ENCODE results near the gene CCDC93. TPM values are rescaled to one million over a fixed set of nuclear protein-coding genes. Genes with fewer than 3 reads are reported as not detected.

CCDC93 gene
- total RNA-seq, 1 donor from 2014 or later: 18.2 TPM

DNA sequence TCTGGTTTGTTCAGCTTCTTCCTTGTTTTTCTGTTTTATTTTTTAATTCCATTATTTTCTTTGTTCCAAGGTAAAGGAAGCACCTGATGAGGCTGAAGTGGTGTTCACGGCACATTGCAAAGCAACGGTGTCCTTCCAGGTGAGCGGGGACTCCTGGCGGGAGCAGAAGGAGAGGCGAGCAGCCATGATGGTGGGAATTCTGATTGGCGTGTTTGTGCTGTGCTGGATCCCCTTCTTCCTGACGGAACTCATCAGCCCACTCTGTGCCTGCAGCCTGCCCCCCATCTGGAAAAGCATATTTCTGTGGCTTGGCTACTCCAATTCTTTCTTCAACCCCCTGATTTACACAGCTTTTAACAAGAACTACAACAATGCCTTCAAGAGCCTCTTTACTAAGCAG, 110.9 kb downstream of the CCDC93 start:
- no peak overlapping the region for H3K27ac ChIP-seq
- TF ChIP-seq, protein P1, sequence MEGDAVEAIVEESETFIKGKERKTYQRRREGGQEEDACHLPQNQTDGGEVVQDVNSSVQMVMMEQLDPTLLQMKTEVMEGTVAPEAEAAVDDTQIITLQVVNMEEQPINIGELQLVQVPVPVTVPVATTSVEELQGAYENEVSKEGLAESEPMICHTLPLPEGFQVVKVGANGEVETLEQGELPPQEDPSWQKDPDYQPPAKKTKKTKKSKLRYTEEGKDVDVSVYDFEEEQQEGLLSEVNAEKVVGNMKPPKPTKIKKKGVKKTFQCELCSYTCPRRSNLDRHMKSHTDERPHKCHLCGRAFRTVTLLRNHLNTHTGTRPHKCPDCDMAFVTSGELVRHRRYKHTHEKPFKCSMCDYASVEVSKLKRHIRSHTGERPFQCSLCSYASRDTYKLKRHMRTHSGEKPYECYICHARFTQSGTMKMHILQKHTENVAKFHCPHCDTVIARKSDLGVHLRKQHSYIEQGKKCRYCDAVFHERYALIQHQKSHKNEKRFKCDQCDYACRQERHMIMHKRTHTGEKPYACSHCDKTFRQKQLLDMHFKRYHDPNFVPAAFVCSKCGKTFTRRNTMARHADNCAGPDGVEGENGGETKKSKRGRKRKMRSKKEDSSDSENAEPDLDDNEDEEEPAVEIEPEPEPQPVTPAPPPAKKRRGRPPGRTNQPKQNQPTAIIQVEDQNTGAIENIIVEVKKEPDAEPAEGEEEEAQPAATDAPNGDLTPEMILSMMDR (IDR thresholded peaks at IDR 0.05): no peak
- no peak for TF ChIP-seq POLR2AphosphoS5 (IDR thresholded peaks at IDR 0.05; ENCODE audit: insufficient read depth in 1 of 2, low read depth in 1 of 2)
- TF ChIP-seq POLR2A (IDR thresholded peaks at IDR 0.05): no peak
- H3K36me3 ChIP-seq: no peaks in the 10 kb centered on the region
- no peaks in the 10 kb centered on the region for H3K27me3 ChIP-seq
- H3K4me3 ChIP-seq: no peak overlapping the region
- no peaks in the 10 kb centered on the region for H3K4me1 ChIP-seq
- no peaks in the 10 kb centered on the region for H3K9me3 ChIP-seq
- no peak for DNase-seq (ENCODE audit: extremely low spot score in 2 of 2)
- intact Hi-C loops (cut with DNase I): no loop called here

DNA sequence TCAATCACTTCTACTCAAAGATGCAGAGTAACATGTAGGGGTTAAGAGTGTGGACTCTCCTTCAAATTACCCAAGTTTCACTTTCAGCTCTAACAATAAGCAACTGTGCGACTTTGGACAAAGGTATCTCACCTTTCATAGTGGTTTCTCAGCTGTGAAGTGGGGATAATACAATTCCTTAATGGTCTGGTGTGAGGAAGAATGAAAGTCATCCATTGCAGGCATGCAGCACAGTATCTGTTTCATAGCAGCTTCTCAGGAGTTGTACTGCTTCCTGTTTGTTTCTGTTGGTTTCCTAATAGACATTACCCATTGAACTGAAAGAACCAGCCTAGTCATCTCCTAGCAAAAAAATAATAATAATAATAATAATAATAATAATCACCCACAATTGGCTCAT, 125.0 kb downstream of the CCDC93 start:
- Histone ChIP-seq H3K4me1 (no peaks in the 10 kb centered on the region), H3K27ac (no peak overlapping the region), H3K36me3 (no peaks in the 10 kb centered on the region), H3K9me3 (no peaks in the 10 kb centered on the region), H3K27me3 (no peaks in the 10 kb centered on the region), H3K4me3 (no peak overlapping the region)
- no peak for DNase-seq (ENCODE audit: extremely low spot score in 2 of 2)
- no peak for TF ChIP-seq POLR2A (IDR thresholded peaks at IDR 0.05)
- TF ChIP-seq, protein P1 (IDR thresholded peaks at IDR 0.05): no peak
- TF ChIP-seq POLR2AphosphoS5 (IDR thresholded peaks at IDR 0.05; ENCODE audit: insufficient read depth in 1 of 2, low read depth in 1 of 2): no peak
- intact Hi-C loops (cut with DNase I): no loop called here

DNA sequence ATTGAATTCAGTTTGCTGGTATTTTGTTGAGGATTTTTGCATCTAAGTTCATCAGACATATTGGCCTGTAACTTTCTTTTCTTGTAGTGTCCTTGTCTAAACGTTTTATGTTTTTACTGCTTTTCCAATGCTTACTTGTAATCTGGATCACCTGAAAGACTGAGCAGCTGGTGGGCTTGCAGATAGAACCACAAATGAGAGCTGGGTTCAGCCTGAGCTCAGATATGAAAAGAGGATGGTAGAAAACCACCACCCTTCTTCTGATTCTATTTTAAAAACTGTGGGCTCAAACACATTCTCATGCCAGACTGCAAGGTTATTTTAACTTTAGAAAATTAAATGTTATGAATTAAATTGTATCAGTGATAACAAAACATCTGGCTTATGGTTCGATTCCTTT, 128.6 kb downstream of the CCDC93 start:
- no peaks in the 10 kb centered on the region for H3K9me3 ChIP-seq
- intact Hi-C loops (cut with DNase I): no loop called here
- H3K27ac ChIP-seq: no peak overlapping the region
- no peaks in the 10 kb centered on the region for H3K4me1 ChIP-seq
- no peaks in the 10 kb centered on the region for H3K36me3 ChIP-seq
- TF ChIP-seq, protein P1 (IDR thresholded peaks at IDR 0.05): no peak
- no peak for DNase-seq (ENCODE audit: extremely low spot score in 2 of 2)
- H3K27me3 ChIP-seq: no peaks in the 10 kb centered on the region
- no peak overlapping the region for H3K4me3 ChIP-seq

DNA sequence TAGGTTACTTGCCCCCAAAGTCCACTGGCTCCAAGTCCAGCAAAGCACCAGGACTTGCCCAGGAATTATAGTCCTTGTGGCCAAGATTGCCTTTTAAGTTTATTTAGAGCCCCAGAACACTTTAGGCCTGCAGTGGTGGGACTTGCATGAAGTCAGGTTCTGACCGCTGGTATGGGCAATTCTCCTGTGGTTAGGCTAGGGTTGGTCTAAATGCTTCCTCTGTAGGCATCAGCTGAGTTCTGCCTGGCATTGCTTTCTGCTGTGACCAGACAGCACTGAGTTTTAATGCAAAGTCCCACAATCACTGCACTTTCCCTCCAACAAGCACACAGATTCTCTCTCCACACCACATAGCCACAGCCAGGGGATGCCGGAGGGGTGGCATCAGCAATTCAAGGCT, 134.9 kb downstream of the CCDC93 start:
- no peak for DNase-seq (ENCODE audit: extremely low spot score in 2 of 2)
- Histone ChIP-seq H3K4me1 (no peaks in the 10 kb centered on the region), H3K27ac (no peak overlapping the region), H3K9me3 (no peaks in the 10 kb centered on the region), H3K36me3 (no peaks in the 10 kb centered on the region), H3K4me3 (no peak overlapping the region), H3K27me3 (no peaks in the 10 kb centered on the region)
- intact Hi-C loops (cut with DNase I): no loop called here
- TF ChIP-seq, protein P1 (IDR thresholded peaks at IDR 0.05): no peak

DNA sequence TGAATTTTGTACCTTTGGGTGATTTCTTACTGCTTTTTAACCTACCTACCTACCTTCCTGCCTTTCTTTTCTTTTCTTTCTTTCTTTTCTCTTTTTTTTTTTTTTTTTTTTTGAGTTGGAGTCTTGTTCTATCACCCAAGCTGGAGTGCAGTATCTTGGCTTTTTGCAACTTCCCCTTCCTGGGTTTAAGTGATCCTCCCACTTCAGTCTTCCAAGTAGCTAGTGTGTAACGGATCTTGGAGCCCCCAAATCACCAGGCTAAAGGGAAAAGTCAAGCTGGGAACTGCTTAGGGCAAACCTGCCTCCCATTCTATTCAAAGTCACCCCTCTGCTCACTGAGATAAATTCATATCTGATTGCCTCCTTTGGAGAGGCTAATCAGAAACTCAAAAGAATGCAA, 138.1 kb downstream of the CCDC93 start:
- no peak for DNase-seq (ENCODE audit: extremely low spot score in 2 of 2)
- intact Hi-C loops (cut with DNase I): no loop called here
- H3K36me3 ChIP-seq: no peaks in the 10 kb centered on the region
- H3K27me3 ChIP-seq: no peaks in the 10 kb centered on the region
- H3K27ac ChIP-seq: no peak overlapping the region
- H3K4me1 ChIP-seq: no peaks in the 10 kb centered on the region
- no peak overlapping the region for H3K4me3 ChIP-seq
- H3K9me3 ChIP-seq: no peaks in the 10 kb centered on the region
- no peak for TF ChIP-seq POLR2AphosphoS5 (IDR thresholded peaks at IDR 0.05; ENCODE audit: insufficient read depth in 1 of 2, low read depth in 1 of 2)
- TF ChIP-seq POLR2A (IDR thresholded peaks at IDR 0.05): no peak
- TF ChIP-seq, protein P1 (IDR thresholded peaks at IDR 0.05): no peak

Small RNAs within 50 kb of the gene (small RNA-seq; reads per million reads assigned to genes)
- gene RN7SL111P: not detected

Other genes with a start within 250 kb of the CCDC93 start
- 33.9 TPM for gene DDX18, start 199.4 kb downstream of the CCDC93 start, total RNA-seq
- gene INSIG2, start 74.4 kb upstream of the CCDC93 start, total RNA-seq: 9.8 TPM

Data from vagina (tissue), 2 donors.